ENCODE data around the gene IQCK. TPM values are rescaled to one million over a fixed set of nuclear protein-coding genes. Genes with fewer than 3 reads are reported as not detected.

The IQCK gene
- total and polyA plus RNA-seq, 8 donors: 3.5 to 100.0 (median 13.6) TPM

GRCh38 chr16:19749571-19750080 lies 31.6 kb downstream of the IQCK start:
- Histone ChIP-seq H3K4me1 (peaks cover 23 to 74% (median 49%) of the 10 kb centered on the region in 4 donors), H3K4me3 (no peak overlapping the region), H3K27me3 (no peaks in the 10 kb centered on the region), H3K27ac (peak overlapping the region in 2 of 5 donors; percentile 4 to 85), H3K36me3 (no peaks in the 10 kb centered on the region), H3K9me3 (no peaks in the 10 kb centered on the region)
- no peak for TF ChIP-seq POLR2AphosphoS5 (IDR thresholded peaks at IDR 0.05)
- TF ChIP-seq POLR2A (IDR thresholded peaks at IDR 0.05): no peak
- no peak for TF ChIP-seq CTCF (IDR thresholded peaks at IDR 0.05)
- no peak for TF ChIP-seq EP300 (IDR thresholded peaks at IDR 0.05)
- DNase-seq: no peak
- intact Hi-C loops (cut with DNase I; ENCODE audit: low total_unique reads): no loop called here
- WGBS, 5 donors: 78 to 93% (median 86%) methylated on average over 4 of the region's 4 CpGs

DNA sequence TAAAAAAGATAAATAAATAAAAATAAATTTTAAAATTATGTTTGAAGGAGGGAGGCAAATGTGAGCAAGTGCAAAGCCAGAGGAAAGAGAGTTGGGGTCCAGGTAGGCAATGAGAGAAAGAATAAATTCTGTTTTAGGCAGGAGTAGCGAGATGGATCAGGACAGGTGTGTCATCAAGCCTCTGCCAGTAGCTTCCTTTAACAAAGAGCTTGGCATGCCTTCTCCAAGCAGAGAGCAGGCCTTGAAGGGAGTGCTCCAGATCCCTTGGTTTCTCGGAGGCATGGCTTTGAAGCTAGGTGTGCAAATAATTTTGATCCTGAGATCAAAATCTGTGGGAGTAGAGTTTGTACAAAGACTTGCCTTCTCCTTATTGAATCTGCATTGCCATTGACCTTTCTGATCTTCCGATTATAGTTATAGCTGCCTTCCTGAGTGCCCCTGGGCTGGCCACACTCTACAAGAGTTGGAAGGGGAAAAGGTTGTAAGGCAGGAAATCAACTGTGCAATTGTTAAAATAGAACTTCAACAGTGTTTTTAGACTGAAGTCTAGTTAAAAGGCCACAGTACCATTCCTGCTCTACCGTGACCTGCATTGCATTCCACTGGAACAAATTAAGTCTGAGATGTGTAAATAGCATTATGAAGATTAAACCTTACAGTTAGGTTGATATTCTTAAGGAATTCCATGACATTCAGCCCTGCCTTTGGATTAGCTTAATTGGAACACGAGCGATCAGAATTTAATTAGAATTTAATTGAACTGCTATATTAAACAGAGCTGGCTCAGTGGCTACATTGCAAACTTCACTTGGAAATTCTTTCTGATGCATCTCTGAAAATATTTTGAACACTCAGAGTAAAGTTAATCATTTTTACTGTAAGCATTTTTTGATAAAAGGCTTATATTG lies 33.7 kb downstream of the IQCK start:
- no peak for DNase-seq
- Histone ChIP-seq H3K4me3 (no peak overlapping the region), H3K27me3 (no peaks in the 10 kb centered on the region), H3K9me3 (no peaks in the 10 kb centered on the region), H3K36me3 (no peaks in the 10 kb centered on the region), H3K27ac (peak overlapping the region; percentile 48 to 88 (median 75)), H3K4me1 (peaks cover 29 to 66% (median 45%) of the 10 kb centered on the region in 4 donors)
- 35 to 67% (median 45%) methylated on average over 6 of the region's 6 CpGs for WGBS, 5 donors
- intact Hi-C loops (cut with DNase I; ENCODE audit: low total_unique reads): no loop called here
- no peak for TF ChIP-seq POLR2AphosphoS5 (IDR thresholded peaks at IDR 0.05)
- no peak for TF ChIP-seq CTCF (IDR thresholded peaks at IDR 0.05)
- no peak for TF ChIP-seq EP300 (IDR thresholded peaks at IDR 0.05)
- TF ChIP-seq POLR2A (IDR thresholded peaks at IDR 0.05): no peak

DNA sequence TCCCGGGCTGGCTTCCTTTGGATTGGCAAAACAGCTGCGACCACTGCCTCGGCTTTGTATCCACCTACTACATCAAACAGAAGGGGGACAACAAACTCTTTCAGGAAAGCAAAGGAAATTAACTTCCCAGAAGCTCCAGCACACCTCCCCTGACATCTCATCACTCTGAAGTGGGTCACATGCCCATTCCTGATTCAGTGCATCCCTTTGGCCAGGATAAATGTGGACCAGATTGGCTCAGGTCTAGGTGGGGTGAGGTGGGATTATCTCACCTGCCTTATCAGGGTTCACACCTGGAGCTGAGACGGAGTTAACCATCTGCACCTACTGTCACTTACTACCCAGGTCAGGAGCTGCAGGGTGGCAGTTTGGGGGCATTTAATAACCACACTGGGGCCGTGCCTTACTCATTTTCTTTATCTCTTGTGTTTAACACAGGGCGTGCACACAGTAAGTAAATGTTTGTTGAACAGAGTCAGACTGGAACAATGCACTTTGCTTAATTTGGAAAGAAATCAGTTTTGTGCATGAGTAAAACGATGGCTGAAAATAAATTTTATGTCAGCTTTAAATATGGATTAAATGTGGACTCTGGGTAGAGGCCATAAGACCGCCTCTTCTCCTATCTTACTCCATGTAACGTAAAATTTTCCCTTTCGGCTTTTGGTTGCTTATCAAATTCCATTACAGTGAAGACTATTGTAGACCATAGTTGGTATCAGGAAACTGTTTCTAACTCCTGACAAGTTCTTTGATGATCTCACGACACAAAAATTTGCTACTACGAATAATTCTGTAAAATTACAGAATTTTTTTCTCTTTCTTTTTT lies 36.0 kb downstream of the IQCK start:
- 26 to 50% (median 41%) methylated on average over 12 of the region's 12 CpGs for WGBS, 5 donors
- Histone ChIP-seq H3K36me3 (no peaks in the 10 kb centered on the region), H3K4me1 (peaks cover 33 to 69% (median 48%) of the 10 kb centered on the region in 4 donors), H3K9me3 (no peaks in the 10 kb centered on the region), H3K4me3 (no peak overlapping the region), H3K27ac (peak overlapping the region; percentile 75 to 88 (median 82)), H3K27me3 (no peaks in the 10 kb centered on the region)
- no peak for TF ChIP-seq EP300 (IDR thresholded peaks at IDR 0.05)
- no peak for TF ChIP-seq CTCF (IDR thresholded peaks at IDR 0.05)
- peak in 1 of 3 donors; percentile 60 for TF ChIP-seq POLR2AphosphoS5 (IDR thresholded peaks at IDR 0.05)
- no peak for TF ChIP-seq POLR2A (IDR thresholded peaks at IDR 0.05)
- DNase-seq: peak; percentile 50 to 80
- intact Hi-C loops (cut with DNase I; ENCODE audit: low total_unique reads): no loop called here

- DNase-seq: no peak
- H3K4me3 ChIP-seq: no peak overlapping the region
- no peak for TF ChIP-seq POLR2A (IDR thresholded peaks at IDR 0.05)
- TF ChIP-seq EP300 (IDR thresholded peaks at IDR 0.05): no peak
- no peak for TF ChIP-seq POLR2AphosphoS5 (IDR thresholded peaks at IDR 0.05)
- intact Hi-C loops (cut with DNase I; ENCODE audit: low total_unique reads): no loop called here
- H3K36me3 ChIP-seq: no peaks in the 10 kb centered on the region
- 31 to 53% (median 38%) methylated on average over 1 of the region's 1 CpG for WGBS, 5 donors
- H3K4me1 ChIP-seq: peaks cover 33 to 63% (median 48%) of the 10 kb centered on the region in 4 donors
- H3K27ac ChIP-seq: peak overlapping the region in 4 of 5 donors; percentile 75 to 88 (median 80)
- H3K27me3 ChIP-seq: no peaks in the 10 kb centered on the region
- H3K9me3 ChIP-seq: no peaks in the 10 kb centered on the region
Measured at GRCh38 chr16:19754644-19755036, 36.6 kb downstream of the IQCK start.

Measured in stomach (tissue), 9 donors.